Cerebellar cortex (tissue), 1 donor: ENCODE data around the gene ALPG.
"Not testable (repeated sequence)": the region's sequence is repeated elsewhere in the genome, so short reads cannot be mapped to it uniquely, and the experiment has no call there.

ENCODE experiments used
- DNase-seq: peaks from one replicate; pipeline ENCODE4 v3.0.0-alpha.2; 2015; ENCODE audit warnings: low spot score

ALPG gene

DNA sequence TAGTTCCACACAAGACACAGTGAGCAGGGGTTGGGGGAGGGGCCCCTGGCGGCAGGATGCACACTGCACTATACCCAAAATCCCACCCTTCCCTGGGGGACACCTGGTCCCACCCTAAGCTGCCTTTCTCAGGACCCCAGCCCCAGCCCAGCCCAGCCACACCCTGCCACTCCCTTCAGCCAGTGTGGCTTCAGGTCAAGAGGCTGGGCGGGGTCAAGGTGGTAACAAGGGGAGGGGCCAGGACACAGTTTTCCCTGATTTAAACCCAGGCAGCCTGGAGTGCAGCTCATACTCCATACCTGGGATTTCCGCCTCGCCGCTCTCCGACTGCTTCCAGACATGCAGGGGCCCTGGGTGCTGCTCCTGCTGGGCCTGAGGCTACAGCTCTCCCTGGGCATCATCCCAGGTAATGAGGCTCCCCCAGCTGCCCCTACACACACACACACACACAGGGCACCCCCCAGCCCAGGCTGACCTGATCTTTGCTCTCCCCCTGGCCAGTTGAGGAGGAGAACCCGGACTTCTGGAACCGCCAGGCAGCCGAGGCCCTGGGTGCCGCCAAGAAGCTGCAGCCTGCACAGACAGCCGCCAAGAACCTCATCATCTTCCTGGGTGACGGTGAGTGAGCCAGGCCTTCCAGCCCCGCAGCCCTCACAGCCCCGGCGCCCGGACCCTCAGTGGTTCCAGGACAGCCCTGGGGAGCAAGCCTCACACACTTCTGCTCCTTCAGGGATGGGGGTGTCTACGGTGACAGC is at the start of gene ALPG:
Gene ALPG, plus strand, starts transcription at position 289 of the 755 bp plus-strand sequence. Its CDS starts 51 bp downstream, at position 340.
- DNase-seq = no peak

DNA sequence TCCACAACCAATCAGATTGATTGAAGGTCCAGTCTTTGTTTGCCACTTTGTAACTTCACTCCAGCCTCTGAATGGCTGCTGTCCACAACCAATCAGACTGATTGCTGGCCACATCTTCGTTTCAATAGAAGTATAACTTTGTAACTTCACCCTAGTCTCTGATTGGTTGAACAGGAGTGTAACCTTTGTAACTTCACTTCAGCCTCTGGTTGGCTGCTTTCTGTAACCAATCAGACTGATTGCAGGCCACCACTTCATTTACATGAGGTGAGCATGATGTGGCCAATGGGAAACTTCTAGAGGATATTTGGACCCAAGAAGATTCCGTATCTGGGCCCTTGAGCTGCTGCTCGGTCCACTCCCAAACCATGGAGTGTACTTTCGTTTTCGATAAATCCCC is 45.0 kb upstream of the ALPG start:
- no peak for DNase-seq

DNA sequence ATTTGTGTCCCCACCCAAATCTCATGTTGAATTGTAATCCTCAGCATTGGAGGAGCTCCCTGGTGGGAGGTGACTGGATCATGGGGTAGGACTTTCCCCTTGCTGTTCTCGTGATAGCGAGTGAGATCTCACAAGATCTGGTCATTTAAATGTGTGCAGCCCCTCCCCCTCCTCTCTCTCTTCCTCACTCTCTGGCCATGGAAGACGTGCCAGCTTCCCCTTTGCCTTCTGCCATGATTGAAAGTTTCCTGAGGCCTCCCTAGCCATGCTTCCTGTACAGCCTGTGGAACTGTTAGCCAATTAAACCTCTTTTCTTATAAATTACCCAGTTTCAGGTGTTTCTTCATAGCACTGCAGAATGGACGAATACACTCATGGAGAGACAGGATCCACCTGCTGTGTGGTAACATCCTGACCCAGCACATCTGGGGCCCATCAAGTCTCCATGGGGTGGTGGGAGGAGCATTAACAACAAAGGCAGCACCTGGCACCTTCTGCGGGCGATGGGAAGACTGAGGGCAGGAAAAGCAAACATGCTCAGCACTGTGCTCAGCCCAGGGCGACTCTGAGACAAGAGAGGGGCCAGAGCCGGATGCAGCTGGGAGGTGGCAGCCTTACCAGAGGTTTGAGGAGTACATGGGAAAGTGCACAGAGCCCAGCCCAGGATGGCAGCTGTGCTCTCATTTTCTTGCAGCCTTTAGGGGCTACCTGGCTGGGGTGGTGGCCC is 44.3 kb upstream of the ALPG start:
- DNase-seq = no peak

DNA sequence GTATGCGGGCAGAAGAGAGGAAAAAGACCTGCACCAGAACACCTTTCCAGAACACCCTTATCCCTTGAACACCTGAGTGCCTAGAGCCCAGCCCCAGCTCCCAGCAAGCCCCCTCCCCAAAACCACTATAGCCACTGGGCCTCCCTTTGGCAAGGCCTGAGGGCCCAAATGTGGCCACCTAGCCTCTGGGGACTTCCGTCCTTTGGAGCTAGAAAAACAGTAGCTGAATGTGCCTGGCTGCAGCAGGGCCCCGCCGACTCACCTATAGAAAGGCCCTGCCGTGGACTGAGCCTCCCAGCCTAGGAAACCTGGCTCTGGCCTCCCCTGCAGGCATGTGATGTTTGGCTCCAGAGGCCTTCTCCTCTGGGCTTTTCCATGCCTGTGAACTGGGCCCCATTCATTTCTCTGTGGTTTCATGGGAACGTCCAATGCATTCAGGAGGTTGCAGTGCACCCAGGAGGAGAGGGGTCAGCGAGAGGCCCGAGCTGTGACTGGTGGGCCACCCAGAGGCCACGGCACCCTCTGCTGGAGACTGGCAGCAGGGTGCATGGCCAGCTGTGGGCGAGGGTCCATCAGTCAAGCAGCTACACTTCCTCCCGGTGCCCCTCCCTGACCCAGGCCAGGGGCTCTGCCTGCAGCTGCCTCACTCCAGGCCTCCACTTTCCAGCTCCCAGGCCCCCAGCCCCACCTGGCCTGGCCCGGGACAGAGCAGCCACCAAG is 43.4 kb upstream of the ALPG start:
- not testable (repeated sequence) for DNase-seq

DNA sequence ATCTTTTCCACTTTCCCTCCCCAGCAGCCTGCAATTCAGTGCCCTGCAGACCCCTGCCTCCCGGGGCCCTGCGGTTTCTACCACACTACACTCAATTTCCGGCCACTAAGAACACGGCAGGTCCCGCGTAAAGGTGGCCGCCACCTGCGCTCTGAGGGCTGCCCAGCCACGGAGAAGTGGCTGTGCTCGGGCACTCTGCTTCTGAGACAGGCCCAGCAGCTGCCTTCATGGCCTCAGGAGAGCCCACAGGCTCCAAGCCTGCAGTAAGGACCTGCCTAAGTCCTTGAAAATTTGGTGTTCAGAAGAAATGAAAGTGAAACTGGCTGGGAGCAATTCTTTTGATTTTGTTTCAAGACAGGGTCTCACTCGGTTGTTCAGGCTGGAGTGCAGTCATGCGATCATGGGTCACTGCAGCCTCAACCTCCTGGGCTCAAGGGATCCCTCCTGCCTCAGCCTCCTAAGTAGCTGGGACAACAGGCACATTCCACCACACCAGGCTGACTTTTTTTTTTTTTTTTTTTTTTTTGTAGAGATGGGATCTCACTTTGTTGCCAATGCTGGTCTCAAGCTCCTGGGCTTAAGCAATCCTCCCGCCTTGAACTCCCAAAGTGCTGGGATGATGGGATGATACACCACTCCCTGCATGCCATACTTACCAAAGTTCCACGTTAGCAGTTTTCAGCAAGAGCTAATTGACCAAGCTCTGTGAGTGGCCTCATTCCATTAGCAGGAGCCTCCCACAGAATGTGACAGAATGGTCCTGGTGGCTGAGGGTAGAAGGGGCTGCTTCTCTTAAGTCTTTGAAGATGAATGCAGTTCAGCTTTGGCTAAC is 42.6 kb upstream of the ALPG start:
- DNase-seq = no peak

DNA sequence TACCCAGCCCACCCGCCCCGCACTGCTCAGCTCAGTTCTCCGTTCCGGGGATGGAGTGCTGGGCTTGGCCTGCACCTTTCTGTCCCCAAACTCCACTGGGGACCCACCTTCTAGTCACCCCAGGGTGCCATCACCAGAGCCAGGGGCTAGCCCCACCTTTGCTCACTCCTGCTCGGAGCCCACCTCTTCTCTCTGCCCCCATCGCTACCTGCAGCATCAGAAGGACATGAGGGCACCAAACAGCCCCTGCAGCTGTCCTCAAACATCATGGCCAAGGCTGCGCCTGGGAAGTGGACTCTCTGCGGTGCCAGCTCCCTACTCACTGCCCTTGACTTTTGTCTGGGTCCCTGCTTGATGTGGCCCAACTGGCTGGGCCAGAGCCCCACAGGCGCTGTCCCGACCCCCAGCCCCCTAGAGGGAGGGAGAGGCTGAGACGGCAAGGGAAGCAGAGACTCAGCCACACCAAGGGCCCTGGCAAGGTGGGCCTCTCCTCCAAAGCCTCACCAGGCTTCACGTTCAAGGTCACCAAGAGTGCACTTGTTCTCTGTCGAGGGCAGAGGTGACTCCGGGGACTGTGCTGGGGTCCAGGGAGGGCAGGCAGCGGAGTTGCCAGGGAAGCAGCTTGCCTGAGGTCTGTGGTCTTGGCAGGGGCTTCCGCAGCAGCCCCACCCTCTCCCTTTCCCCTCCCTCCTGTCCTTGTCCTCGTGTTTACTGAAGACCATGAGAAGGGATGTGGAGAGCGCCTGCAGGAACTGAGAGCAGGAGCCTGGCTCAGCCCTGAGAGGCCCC is 41.6 kb upstream of the ALPG start:
- DNase-seq = not testable (repeated sequence)

DNA sequence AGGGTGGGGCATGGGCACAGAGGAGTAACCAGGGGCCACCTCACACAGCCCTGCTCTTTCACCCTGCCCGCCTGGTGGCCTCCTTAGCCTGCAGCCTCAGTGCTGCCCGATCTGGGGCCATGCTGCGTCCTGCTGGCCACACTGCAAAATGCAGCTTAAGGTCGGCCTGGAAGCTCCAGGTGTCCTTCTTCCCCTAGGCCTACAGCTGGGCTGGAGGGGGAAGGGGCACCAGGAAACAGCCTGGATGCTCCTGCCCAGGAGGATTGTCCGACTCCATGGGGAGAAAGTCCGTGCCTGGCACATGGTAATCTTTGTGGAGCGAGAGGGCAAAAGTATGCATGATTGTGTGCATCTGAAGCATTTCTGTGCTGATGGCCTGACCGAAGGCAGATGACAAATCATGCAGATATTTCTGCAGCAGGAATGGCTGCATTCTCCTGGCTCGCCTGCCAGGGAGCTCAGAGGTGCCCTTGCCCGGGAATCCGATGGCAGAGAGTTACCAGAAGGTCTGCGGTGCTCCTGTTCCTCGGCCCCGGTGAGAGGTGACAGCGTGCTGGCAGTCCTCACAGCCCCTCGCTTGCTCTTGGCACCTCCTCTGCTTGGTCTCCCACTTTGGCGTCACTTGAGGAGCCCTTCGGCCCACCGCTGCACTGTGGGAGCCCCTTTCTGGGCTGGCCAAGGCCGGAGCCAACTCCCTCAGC is 40.9 kb upstream of the ALPG start:
- DNase-seq = peak; percentile 33

DNA sequence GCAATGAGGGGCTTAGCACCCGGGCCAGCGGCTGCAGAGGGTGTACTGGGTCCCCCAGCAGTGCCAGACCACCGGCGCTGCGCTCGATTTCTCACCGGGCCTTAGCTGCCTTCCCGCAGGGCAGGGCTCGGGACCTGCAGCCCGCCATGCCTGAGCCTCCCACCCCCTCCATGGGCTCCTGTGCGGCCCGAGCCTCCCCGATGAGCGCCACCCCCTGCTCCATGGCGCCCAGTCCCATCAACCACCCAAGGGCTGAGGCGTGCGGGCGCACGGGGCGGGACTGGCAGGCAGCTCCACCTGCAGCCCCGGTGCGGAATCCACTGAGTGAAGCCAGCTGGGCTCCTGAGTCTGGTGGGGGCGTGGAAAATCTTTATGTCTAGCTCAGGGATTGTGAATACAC is 40.2 kb upstream of the ALPG start:
- DNase-seq = not testable (repeated sequence)

DNA sequence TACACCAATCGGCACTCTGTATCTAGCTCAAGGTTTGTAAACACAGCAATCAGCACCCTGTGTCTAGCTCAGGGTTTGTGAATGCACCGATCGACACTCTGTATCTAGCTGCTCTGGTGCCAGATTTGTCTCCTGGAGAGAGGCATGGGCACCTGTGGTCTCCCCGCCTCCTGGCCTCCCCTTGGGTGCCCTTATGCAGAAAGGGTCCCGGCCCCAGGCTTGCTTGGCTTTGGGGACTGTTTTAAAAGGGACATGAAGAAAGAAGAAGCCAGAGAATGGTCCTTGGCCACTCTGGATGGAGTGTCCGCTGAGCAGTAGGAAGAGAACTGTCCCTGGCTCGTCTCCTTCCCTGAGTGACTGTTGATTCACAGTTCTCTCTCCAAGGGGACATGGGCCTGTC is 39.6 kb upstream of the ALPG start:
- no peak for DNase-seq

DNA sequence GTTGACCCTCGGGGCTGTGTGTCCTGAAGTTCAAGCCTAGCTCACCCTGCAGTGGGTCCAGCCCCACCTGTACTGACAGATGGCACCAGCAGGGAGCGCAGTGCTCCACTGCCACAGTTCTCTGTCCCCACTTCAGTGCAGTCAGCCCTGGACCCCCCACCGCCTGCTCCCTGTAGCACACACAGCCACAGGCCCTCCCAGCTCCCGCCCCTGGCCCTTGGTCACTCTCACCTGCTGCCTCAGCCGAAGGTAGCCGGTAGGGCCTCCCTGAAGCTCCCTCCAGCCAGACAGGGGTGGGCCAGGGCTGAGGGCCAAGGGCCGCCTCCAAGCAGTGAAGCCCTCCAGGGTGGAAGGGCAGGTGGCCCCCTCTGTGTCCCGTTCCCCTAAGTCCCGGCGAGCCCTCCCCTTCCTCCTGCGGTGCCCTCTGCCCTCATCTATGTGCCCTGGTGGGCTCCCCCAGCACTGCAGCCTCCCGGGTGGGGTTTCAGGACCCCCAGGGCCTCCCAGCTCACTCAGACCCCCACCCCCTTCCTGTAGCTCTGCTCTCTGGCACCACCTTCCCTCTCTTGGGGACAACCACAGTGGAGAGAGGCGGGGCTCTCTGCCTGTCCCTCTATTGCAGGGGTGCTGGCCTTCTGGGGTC is 38.9 kb upstream of the ALPG start:
- peak; percentile 53 for DNase-seq

DNA sequence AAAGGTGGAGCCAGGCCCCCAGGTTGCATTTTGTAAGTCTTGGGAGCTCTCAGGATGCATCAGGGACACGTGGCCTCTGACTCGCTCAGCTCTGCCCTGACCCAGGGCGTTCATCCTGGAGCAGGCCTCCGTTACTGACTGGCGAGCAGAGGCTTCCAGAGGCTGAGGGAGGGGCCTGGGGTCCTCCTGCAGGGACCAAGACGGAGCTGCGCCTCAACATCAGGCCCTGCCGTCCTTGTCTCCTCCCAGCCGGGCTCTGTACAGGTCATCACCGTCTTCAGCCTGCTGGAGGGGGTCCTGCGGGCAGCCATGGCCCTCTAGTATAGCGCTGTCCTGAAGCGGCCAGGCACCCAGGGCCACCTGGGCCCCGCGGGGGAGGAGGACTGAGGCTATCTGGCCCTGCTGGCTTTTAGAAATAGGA is 38.3 kb upstream of the ALPG start:
- peak; percentile 32 for DNase-seq

DNA sequence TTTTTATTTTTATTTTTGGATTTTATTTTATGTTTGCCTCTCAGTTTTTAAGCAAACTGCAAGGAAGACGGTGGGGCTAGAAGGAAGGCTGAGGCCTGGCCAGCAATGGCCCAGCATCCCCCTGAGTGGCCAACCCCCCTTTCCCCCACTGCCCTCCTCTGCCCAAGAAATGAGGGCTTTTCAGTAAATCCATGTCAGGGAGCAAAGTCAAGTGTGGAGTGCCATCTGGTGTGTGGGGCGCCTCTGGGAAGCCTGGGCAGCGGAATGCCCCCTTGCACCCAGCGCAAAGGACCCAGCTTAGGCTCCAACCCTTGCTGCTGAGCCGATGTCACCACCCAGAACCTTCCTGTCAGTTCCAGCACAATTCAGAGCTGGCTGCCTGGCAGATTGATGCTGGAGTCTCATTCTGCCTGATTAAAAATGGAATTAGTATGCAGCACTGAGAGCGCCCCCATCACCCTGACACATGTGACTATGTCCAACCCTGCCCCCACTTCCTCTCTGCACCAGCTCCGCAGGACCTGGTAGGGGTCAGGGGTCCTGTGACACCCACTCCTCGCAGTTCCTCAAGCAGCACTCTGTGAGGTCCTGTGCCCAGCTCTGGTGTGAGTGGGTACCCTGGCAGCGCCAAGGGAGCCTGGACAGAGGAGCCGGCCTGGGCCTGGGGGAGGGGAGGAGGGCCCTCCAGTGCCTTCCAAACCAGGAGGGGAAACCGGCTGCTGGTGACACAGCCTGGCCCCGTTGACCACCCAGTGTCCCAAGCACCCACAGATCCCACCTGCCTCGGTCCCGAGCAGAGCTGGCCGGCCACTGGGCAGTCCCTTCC is 37.3 kb upstream of the ALPG start:
- DNase-seq = no peak

DNA sequence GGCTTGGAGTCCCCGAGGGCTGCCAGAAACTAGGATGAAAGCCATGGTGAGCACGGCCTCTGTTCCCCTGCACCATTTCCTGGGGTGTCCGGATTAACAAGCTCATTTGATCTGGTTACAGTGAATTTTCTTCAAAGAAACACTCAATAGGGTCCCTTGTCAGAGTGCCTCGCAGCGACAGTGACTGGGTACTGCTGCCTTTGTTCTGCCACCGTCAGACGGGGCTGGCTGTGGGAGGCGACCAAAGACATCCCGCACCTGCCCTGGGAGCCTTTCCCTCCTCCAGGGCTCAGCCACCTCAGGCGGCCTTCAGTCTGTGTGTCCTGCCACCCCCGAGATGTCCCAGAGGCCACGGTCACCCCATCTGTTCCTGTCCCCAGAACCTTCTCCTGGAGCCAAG is 36.6 kb upstream of the ALPG start:
- not testable (repeated sequence) for DNase-seq

DNA sequence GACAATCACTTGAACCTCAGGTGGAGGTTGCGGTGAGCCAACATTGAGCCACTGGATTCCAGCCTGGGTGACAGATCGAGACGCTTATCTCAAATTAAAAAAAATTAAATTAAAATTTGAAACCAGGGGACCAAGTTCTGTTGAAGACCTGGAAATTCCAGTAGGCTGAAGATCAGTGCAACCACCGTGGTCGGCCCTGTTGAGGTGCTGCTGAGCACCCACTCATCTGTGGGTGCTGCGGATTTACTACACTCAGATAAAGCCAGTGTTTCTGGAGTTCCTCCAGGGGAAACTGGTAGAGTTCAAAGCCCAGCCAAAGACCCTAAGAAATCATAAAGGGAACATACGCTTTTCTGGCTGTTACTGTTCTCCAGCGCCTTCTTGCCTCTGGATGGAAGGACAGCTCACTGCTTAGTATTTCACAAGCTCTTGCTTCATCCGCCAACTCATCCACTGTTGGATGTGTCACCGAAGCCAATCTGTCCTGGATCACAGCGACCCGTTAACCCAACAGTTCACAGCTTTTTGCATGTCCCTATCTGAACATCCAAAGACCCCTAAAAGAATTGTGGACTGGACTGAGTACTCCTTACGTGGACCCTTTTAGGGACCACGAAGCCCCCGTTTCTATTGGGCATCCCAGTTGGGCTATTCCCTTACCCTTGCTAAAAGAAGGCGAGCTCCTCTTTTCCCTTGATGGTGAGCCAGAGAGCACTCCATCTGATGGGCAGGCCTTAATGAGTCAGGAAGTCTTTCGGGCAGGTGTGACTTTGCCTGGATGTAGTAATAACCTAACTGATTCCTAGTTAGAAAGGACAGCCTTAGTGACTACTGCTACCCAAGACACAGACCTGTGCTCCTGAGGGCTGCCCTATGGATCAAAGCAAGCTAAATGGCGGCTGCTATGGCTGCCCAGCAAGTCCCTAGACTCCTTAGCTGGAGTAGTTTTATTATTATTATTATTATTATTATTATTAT is 34.1 kb upstream of the ALPG start:
- no peak for DNase-seq

DNA sequence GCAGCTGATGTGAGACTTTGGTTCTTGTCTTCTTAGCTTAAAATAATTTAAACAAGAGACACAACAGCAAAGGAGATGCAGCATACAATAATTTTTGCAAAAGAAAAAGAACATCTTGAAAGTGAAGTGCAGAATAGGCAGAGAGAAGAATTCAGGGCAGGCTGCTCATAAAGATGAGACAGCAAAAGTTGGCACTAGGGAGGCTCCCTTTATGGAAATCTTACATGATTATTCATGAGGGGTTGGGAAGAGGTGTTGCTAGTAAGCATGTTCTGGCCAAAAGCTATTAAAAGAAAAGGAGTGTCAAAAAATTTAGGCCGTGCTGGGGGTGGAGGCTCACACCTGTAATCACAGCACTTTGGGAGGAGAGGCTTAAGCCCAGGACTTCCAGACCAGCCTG is 32.3 kb upstream of the ALPG start:
- no peak for DNase-seq

DNA sequence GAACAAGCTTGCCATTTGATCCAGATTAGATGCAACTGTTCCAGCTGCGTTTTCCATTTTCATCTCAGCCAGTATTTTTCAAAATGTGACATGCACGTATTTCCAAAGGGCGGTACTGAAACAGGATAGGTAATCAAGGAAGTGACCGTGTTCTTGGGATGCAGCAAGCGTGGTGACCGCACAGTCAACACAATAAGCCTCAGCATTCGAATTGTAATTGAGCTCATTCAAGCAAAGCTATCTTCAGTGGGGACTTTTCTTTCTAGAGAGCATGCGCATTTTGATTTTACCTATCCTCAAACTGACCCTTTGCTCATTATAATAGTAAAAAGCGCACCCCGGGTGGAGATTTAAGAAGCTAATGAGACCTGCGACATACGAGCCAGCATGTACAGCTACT is 31.5 kb upstream of the ALPG start:
- DNase-seq = no peak

DNA sequence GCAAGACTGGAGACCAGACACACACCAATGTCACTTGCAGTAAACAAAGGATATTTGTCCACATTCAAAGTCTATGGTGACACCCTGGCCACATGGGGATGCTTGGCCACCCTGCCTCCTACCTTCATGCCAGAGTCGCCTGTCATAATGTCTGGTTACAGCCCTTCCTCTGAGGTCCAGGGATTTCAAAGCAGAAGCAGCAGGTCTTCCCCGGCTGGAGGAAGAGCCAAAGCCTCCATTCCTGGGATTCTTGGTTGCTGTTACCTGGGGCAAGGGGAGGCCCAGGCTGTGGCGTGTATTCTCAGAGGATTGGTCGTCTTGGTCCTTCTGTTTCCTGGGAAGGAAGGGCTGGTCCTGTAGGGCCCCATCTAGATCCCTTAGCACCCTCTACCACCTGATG is 30.4 kb upstream of the ALPG start:
- DNase-seq = no peak

DNA sequence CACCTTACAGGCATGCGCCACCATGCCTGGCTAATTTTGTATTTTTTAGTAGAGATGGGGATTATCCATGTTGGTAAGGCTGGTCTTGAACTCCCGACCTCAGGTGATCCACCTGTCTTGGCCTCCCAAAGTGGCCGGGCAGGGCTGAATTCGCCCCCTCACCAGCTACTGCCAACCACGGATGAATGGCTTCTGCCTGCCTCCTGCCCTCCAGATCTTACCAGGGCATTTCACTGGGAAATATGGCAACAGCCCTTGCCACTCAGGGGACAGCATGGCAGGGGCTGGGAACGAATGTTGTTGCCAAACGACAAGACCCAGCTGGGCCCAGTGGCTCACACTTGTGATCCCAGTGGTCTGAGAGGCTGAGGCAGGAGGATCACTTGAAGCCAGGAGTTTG is 29.9 kb upstream of the ALPG start:
- DNase-seq = no peak
